H1 (cell line): Measurements from ENCODE around the gene TNPO2. TPM values are rescaled to one million over a fixed set of nuclear protein-coding genes. Genes with fewer than 3 reads are reported as not detected.

Source experiments
- HDAC2 ChIP-seq, 2 experiments: fragments of 300-600 bp in 1 of 2; sonication (generic) in 1 of 2; IDR thresholded peaks; 2 replicates each; pipeline ENCODE4 v1.6.1; 2011 to 2012; ENCODE audit warnings: low read depth in 2 of 2, low read length in 2 of 2, mild to moderate bottlenecking in 2 of 2, moderate library complexity in 2 of 2, borderline replicate concordance in 1 of 2, inconsistent platforms in 1 of 2
- SP4 ChIP-seq: IDR thresholded peaks from 2 replicates; pipeline ENCODE4 v1.6.1; 2012; ENCODE audit warnings: low read length, inconsistent platforms
- TAF7 ChIP-seq: optimal IDR thresholded peaks from 2 replicates; pipeline ENCODE3; 2011; ENCODE audit warnings: low read depth, mild to moderate bottlenecking, inconsistent platforms, low read length, moderate library complexity, borderline replicate concordance
- YY1 ChIP-seq: IDR thresholded peaks from 2 replicates; pipeline ENCODE4 v1.6.1; 2011; ENCODE audit warnings: low read depth, mild to moderate bottlenecking, low read length
- polyA plus RNA-seq, 7 experiments: library from polyadenylated mRNA; depleted of rRNA in 3 of 7; stranded (reverse) in 5 of 7; unstranded in 2 of 7; fragments of >200 nt in 5 of 7; fragments of 200-250 nt in 2 of 7; gene quantifications; 1 replicate in 5 of 7; 2 replicates in 1 of 7; 4 replicates in 1 of 7; pipeline versions ENCODE4 v1.2.1 to v1.2.3, GENCODE V29; 2011 to 2013; ENCODE audit warnings: missing spikeins in 2 of 7, mixed read lengths in 2 of 7
- total RNA-seq: library from RNA; stranded (reverse); fragmentation: NEBNext Ultra II Directional; extraction: Animal tissue kit (Norgen Biotek cat#: 25700); gene quantifications from 2 replicates; pipeline ENCODE4 v1.2.1, GENCODE V29; 2021

The TNPO2 gene
- total and polyA plus RNA-seq, 2 of the 8 experiments (the other 6 are each of a cell fraction or from before 2014, with no cell fraction given) = 112 to 121 TPM

DNA sequence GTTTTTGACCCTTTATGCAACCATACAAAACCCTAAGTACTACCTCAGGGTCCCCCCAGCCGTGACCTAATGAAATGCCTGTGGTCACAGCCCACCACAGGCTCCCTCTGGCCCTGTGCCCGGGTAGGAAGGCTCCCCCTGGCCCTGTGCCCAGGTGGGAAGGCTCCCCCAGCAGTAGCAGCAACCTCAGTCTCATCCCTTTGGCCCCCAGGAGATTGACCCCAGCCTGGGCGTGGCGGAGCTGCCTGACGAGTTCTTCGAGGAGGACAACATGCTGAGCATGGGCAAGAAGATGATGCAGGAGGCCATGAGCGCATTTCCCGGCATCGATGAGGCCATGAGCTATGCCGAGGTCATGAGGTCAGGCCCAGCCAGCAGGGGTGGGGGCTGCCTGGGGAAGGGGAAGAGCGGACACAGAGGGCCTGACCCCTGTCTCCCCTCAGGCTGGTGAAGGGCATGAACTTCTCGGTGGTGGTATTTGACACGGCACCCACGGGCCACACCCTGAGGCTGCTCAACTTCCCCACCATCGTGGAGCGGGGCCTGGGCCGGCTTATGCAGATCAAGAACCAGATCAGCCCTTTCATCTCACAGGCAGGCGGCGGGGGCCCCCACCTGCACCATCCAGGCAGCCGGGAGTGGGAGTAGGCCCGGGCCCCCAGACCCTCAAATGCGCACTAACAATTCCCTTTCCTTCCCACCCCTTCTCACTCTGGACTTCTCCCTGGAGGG is 21.6 kb upstream of the TNPO2 start (continued):
- TF ChIP-seq SP4 = no peak
- TF ChIP-seq HDAC2 (IDR thresholded peaks at IDR 0.05; ENCODE audit: borderline replicate concordance in 1 of 2, low read depth in 2 of 2, low read length in 2 of 2) = no peak
- no peak for TF ChIP-seq YY1
- TF ChIP-seq TAF7 = no peak
